DMS 273 (cell line): ENCODE results near the gene ZSWIM6.

Experiments
- DNase-seq: peaks from one replicate; lab custom pipeline; 2025; ENCODE audit not compliant: unreplicated experiment; lab: John Stamatoyannopoulos, UW

Gene ZSWIM6

DNA sequence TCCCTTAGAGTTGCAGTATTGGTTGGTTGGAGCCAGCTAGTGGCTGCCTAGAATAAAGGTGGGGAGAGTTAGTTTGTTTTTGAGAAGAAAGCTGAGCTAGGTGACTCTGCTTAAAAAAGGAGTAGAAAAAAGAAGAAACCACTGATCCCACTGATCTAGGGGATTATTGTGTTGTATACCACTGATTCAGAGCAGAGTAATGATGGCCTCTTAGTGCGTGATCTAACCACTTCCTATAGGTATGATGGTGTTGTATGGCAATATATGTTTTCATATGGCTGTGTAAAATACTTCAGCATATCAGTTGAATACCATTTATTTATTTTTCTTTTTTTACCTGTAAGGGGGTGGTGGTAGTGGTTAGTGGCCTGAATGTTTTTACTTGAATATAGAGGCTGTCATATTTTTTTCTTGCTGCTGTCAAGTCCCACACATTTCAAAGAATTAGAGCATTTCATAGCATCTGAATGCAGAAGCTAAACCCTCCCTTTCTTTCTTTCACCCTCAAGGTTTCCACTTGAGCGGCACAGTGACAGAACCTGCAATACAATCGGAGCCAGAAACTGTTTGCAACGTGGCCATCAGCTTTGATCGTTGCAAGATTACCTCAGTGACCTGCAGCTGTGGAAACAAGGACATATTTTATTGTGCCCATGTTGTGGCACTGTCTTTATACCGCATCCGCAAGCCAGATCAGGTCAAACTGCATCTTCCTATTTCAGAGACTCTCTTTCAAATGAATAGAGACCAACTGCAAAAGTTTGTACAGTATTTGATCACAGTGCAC lies 140.3 kb downstream of the ZSWIM6 start:
- DNase-seq, result no peak

DNA sequence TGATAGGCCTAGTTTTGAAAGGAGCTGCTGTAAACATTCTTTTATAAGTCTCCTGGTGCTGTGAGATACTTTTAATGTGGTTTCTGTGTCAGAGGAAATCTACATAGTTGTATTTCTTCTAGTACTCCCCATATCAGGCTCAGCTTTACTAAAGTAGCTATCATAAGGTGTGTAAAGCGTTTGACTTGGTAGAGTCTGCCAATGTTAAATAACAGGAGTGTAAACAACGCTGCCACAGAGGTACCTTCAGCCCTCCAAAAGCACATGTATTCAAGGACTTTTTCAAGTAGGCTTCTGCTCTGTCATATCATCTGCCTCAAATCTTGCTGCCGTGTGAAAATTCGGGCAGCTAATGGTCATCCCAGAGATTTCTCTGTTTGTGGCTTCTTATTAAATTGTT lies 142.7 kb downstream of the ZSWIM6 start:
- DNase-seq, result no peak

DNA sequence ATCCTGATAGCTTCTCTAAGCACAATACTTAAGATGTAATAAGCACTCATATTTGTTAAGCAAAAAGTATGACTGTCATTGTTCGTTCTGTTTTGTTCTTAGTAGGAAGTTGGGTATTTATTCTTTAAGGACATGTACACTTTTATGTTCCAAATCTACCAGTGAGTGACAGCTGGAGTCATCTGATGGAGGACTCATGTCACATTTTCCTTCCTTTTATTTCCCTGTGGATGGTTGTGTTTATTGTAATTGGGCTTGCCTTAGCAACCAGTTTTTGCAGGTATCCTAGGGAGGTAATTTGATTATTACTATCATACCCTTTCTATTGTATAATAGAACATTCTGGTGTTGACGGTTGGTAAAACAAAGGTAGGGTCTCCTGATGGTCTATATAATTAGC lies 145.7 kb downstream of the ZSWIM6 start:
- DNase-seq, result no peak

DNA sequence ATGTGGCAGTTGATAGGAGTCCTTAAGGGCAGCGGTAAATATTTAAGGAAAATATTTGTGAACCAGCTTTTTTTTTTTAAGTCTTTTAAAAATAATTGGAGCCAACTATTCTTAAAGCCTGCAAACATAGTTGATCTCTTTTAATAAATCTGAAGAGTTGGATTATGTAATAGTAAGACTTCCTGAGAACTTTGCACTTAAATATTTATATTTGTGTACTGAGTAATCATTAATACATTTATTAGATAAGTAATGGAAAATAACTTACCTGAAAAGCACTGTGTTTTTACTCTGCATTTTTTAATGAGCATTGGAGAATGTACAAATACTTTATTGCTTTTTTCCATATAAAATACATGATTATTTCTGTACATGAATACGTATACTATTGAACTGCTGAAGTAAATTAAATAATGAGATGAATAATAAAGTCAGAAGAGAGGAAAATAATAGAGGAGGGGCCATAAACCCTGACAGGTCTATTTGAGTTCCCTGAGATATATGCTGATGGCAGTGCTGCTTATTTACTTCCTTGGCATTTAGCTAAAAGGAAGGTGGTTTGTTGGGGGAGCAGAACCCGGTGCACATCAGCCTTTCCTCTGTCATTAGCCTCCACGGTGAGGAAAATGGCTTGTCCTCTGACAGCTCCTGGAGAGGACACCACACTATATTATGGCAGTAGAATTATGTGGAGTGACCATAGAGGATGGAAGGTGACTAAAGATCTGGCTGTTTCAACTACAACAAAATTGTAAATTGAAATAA lies 148.0 kb downstream of the ZSWIM6 start:
- no peak for DNase-seq

DNA sequence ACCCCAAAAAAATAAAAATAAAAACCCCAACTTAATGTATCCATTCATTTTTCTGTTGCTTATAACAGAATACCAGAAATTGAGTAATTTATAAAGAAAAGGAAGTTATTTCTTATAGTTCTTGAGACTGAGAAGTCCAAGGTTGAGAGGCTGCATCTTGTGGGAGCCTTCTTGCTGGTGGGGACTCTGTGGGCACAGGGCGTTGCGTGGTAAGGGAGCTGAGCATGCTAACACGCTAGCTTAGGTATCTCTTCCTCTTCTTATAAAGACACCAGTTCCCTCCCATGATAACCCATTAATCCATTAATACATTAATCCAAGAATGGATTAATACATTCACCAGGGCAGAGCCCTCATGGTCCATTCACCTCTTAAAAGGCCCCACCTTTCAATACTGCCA lies 150.9 kb downstream of the ZSWIM6 start:
- DNase-seq, result no peak

DNA sequence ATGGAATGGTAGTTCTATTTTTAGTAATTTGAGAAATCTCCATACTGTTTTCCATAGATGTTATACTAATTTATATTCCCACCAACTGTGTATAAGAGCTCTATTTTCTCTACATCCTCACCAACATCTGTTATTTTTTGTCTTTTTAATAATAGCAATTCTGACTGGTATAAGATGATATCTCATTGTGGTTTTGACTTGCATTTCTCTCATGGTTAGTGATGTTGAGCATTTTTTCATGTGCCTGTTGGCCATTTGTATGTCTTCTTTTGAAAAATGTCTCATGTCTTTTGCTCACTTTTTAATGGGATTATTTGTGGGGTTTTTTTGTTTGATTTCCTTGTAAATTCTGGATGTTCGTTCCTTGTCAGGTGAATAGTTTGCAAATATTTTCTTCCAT lies 154.4 kb downstream of the ZSWIM6 start:
- no peak for DNase-seq

DNA sequence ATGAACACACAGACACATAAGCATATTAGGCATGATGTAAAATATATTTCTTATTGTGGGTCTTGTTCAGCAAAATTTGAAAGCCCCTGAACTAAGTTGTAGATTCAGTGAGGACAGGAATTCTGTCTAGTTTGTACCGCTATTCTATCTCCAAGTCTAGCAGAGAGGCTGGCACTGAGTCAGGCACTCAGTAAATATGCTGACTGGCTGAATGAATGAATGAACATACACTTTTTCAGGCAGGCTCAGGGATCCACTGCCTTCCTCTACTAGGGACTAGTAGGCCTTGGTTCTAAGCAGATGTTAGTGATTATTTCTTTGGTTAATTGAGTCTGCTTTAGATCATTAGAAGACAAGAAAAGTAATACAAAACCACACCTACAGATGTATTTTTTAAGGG lies 157.5 kb downstream of the ZSWIM6 start:
- peak; percentile 11 for DNase-seq

DNA sequence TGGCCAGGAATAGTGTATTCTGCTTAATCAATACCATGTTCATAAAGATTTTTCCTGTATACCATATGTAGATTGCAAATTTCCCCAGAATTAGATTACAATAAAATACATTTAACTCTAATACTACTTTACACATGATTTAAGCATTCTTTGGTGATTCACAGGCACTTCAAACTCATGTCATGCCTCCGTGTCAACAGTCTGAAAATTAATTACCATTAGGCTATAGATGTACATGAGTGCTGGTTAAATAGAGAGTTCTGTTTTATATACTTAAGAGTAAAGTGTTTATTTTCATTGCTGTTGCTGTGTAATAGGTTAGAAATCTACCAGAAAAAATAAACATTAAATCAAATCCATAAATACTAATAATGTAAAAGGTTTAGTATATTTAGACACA lies 159.8 kb downstream of the ZSWIM6 start:
- DNase-seq, result no peak

DNA sequence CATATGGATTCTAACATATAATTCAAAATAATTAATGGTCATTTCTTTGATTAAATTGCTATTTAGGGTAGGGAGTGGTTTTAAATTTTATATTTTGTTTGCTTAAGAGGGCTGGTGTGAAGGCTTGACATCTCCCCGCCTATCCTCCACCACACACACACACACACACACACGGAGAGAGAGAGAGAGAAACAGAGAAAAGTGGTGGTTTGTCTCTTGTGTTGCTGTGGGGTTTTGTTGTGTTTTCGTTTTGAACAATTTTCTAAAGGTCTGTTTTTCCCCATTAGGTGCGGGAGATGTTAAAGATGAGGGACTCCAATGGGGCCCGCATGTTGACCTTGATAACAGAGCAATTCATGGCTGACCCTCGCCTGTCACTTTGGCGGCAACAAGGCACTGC lies 161.9 kb downstream of the ZSWIM6 start:
- DNase-seq, result no peak

DNA sequence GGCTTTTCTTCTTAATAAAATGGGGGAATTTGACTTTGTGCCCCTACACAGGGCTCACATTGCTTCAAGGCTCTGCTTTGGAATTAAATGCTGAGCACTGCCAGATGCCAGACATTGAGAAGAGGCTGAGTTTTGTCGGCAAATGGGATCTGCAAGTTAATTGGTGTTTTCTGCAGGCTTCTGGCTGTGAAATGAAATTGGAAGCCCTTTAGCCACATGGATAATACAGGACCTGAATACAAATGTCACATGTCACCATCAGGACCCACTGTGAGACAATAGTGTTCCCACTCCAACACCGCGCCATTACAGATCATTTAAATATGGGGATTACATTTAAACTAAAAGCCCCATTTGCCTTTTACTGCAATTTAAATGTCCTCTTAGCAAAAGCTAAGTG lies 164.4 kb downstream of the ZSWIM6 start:
- peak; percentile 59 for DNase-seq

DNA sequence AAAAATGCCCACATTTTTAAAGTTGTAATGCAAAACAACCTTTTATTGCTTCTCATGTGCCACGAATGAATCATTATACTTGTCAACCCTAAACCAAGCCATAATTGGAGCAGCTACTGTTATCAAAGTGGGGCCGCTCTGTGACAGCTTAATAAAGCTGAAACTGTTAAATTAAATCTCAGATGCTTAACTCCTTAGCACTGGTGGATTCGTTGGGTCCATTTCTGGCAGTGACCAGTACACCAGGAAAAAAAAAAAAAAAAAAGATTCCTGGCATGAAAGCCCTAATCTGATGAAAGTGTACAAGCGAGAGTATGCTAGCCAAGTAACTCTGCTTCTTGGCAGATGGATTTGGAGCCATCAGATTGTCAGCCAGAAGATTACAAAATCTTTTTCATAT lies 164.8 kb downstream of the ZSWIM6 start:
- DNase-seq, result no peak

DNA sequence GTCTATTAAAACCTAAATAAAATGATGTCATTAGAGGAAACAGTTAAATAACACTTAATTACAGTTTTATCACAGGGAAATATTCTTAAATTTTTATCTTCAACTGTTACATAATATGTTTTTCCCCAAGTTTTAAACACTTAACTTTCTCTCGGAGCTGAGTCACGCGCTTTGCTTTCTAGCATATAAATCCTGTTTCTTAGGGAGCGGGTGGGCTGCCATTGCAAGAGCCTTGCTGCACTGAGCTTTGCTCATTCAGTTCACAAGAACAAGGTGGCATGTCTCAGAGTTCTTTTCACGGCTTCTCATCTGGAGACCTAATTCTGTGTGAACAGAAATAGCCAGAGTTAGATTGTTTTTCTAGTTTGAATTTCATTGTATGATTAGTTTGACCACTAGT lies 166.1 kb downstream of the ZSWIM6 start:
- no peak for DNase-seq

DNA sequence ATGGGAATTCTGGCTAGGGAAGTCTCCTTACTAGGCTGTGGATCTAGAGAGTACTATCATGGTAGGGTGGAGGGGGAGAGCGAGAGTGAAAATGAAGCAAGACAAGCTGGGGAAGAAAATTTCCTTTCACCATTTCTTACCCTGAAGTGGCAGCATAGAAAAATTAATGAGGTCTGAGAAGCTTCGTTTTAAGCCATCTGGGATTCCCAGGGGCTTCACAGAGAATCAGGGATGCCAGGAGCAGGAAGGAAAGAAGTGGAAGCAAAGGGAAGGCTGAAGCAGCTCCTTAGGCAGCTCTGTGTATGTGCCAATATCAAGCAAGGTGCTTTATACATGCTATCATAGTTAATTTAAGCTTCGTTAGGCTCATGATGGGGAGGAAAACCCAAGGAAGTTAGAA lies 169.9 kb downstream of the ZSWIM6 start:
- DNase-seq, result no peak

DNA sequence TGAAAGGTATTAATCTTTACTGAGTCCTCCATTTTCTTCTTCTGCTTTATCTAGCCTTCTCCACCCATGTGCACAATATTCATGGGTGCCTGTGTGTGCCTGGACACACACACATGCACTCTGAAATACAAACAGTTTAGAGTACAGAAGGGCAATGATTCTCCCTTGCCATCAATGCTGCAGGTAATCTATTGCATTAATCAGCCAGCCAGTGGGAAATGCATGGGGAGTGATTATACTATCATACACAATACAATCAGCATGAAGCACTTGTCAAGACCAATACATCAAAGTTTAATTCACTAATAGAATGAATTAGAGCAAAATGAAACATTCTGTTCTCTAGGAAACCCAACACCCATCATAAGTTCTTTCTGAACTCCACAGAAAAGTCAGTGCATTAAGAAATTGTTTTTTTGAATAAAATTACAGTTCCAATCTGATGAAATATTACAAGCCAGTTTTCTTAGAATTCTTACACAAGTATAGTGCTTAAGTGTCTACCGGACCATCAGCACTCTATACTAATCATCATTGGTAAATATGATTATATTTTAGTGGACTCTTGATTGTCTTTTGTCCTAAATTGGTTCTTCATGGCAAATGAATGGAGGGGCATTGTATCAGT lies 172.2 kb downstream of the ZSWIM6 start:
- no peak for DNase-seq

DNA sequence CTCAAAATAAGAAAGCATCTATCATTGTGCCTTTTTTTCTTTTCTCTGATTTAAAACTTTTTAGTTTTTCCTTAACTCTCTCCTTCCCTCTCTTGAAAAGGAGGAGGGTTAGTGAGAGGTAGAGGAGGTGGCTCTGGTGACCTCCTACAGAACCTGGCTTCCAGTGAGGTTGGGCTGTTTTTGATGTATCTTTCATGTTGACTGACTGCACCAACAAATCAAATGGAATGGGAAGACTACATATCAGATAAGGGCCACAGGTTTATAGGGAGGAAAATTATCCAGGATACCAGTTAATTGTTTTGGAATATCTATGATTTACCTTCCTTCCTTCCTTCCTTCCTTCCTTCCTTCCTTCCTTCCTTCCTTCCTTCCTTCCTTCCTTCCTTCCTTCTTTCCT lies 173.2 kb downstream of the ZSWIM6 start:
- no peak for DNase-seq

DNA sequence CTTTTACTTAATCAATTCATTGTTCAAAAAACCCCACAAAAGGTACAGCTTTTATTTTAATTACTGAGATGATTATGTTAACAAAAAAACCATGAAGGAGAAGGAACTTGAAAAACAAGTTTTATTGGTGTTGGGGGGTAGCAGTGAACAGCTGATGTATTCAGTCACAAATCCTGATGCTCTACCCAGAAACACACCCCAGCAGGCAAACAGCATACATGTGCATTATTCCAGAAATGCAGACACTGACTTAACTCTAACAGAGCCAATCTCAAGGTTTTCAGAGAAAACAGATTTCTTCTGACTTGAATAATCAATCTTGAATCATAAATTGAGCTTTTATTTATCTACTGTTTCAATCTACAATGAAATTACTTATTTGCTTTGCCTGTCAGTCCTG lies 175.2 kb downstream of the ZSWIM6 start:
- DNase-seq, result no peak

DNA sequence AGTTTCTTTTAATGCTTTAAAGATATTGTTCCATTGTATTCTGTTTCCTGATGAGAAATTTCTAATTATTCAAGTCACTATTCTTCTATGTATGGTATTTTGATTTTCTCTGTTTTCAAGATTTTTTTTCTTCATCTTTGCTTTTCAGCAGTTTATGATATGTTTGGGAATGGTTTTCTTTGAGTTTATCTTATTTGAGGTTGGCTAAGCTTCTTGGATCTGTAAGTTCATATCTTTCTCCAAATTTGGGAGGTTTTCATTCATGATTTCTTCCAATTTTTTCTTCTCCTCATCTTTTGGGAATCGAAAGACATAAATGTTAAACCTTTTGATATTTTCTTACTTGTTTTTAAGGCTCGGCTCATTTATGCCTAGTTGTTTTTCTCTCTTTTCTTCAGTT lies 184.9 kb downstream of the ZSWIM6 start:
- no peak for DNase-seq

DNA sequence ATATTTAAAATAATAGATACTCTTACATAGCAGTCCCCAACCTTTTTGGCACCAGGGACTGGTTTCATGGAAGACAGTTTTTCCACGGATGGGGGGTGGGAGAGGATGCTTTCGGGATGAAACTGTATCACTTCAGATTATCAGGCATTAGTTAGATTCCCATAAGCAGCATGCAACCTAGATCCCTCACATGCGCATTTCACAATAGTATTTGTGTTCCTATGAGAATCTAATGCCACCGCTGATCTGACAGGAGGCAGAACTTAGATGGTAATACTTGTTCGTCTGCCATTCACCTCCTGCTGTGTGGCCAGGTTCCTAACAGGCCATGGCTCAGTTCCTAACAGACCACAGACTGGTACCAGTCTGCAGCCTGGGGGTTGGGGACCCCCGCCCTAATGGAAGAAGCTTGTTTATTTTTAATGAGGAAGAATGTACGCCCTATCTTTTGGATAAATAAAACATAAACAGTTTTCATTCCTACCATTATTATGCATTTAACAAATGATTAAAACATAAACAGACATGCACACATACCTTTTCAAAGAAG lies 187.7 kb downstream of the ZSWIM6 start:
- DNase-seq, result no peak

DNA sequence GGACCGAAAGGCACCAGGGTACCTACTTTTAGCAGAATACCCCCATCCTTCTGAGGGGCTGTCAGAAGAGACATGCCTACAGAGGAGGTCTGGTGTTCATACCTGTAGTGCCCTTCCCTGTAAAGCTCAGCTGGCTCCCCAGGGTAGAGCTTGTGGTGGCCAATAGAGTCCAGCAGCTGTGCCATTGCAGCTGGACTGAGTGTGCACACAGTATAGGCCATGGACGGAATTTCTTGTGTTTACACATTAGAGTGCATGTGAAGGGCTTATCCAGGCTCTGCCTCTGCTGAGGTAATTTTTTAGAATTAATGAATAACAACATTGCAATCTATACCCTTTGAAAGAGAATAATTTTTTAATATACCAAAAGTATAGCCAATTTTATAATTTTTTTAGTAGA lies 191.0 kb downstream of the ZSWIM6 start:
- DNase-seq, result no peak

DNA sequence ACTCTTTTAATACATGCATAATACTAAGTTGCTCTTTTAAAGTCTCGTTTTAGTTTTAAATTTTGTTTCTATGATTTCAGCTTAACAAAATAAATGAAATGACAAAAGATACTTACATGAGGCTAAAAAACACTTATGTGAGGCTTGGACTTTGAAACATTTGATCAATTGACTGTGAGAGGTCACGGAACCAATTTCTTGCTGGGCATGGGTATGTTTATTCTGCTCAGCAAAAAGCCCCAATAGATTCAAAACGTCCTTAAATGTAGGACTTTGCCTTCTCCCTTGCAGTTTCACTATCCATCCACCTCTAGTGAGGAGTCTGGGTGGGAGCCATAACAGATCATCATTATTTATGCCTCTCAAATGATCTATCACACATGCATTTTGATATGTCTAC lies 191.9 kb downstream of the ZSWIM6 start:
- no peak for DNase-seq

DNA sequence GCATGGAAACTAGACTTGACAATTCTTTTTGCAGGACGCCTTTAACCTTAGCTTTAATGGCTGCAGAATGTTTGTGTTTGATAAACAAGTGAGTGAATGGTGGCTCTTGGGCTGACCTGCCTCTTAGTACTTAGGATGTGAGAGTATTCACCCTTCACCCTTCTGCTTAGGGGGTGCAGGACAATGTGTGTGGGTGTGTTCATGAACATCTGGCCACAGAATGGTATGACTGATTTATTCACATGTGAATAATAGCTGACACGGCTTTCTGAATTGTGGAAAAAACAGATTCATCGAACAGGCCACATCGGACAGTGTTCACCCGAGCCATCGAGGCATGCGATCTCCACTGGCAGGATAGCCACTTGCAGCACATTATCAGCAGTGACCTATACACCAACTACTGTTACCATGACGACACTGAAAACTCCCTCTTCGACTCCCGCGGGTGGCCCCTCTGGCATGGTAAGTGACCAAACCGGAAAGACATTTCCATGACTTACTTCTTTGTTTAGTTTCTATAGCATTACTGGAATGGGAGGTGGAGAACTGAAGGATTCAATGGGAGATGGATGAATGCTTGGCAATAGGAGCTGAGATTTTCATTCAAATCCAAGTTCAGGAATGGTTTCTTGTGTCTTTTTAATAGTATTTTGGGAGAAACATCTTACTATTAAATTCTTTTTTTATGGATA lies 193.6 kb downstream of the ZSWIM6 start:
- no peak for DNase-seq

DNA sequence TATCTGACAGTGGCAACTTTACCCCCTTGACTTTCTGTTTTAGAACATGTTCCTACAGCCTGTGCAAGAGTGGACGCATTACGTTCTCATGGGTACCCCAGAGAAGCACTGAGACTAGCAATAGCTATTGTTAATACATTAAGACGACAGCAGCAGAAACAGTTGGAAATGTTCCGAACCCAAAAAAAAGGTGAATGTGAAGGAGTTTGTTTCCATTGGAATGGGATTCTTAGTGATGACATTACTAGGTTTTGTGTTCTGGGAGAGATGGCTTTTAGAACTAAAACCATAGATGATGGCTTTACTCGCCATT lies 194.1 kb downstream of the ZSWIM6 start:
- no peak for DNase-seq
